SK-N-SH (cell line): Measurements from ENCODE around the gene LMNTD2. TPM values are rescaled to one million over a fixed set of nuclear protein-coding genes. Genes with fewer than 3 reads are reported as not detected.

Experiments used
- CTCF ChIA-PET: fragments of 300-600, 350-600 bp; formaldehyde crosslinking; extraction: SDS; loops from one replicate; lab custom pipeline; 2021; lab: Yijun Ruan, JAX
- POLR2A ChIA-PET: fragments of 350-600 bp; sonication (Branson Sonifier 250); formaldehyde crosslinking; extraction: SDS; loops from one replicate; lab custom pipeline; 2020; ENCODE audit warnings: antibody characterized with exemption, inconsistent platforms; lab: Yijun Ruan, JAX
- DNase-seq: peaks from one replicate; pipeline ENCODE4 v3.0.0; 2012
- H2AFZ ChIP-seq: fragments of 200-600 bp; sonication (generic); 2 replicates; pipeline ENCODE4 v1.8.1; 2016; ENCODE audit warnings: antibody characterized with exemption, mild to moderate bottlenecking, low read depth
- H3F3A ChIP-seq: fragments of 200-600 bp; sonication (generic); replicated peaks from 2 replicates; pipeline ENCODE3; 2016; ENCODE audit warnings: antibody characterized with exemption, mild to moderate bottlenecking; ENCODE audit not compliant: insufficient read depth
- H3K27ac ChIP-seq, 2 experiments: fragments of 200-500 bp in 1 of 2; fragments of 200-600 bp in 1 of 2; sonication (Bioruptor generic) in 1 of 2; sonication (generic), shearing (Covaris generic) in 1 of 2; 2 replicates each; pipeline versions ENCODE4 v1.5.1 to v1.6.1; 2014 to 2016; ENCODE audit warnings: low read depth in 2 of 2, inconsistent platforms in 1 of 2, low read length in 1 of 2, mild to moderate bottlenecking in 1 of 2, mixed read lengths in 1 of 2
- H3K27me3 ChIP-seq: fragments of 200-600 bp; sonication (generic), shearing (Covaris generic); 2 replicates; pipeline ENCODE4 v1.6.1; 2016; ENCODE audit warnings: mixed run types; ENCODE audit not compliant: insufficient read depth
- H3K36me3 ChIP-seq, 2 experiments: fragments of 200-500 bp in 1 of 2; fragments of 200-600 bp in 1 of 2; sonication (Bioruptor generic) in 1 of 2; sonication (generic) in 1 of 2; replicated peaks in 1 of 2; 2 replicates each; pipeline versions ENCODE3 to v1.5.1; 2014 to 2016; ENCODE audit warnings: low read length in 1 of 2, mild to moderate bottlenecking in 1 of 2; ENCODE audit not compliant: insufficient read depth in 2 of 2, control insufficient read depth in 1 of 2
- H3K4me1 ChIP-seq, 2 experiments: fragments of 200-500 bp in 1 of 2; fragments of 200-600 bp in 1 of 2; sonication (Bioruptor generic) in 1 of 2; sonication (generic), shearing (Covaris generic) in 1 of 2; 2 replicates each; pipeline versions ENCODE4 v1.5.1 to v1.6.1; 2014 to 2016; ENCODE audit warnings: low read depth in 1 of 2, low read length in 1 of 2, mixed run types in 1 of 2; ENCODE audit not compliant: insufficient read depth in 2 of 2, control insufficient read depth in 1 of 2
- H3K4me2 ChIP-seq: fragments of 200-600 bp; sonication (generic), shearing (Covaris generic); 2 replicates; pipeline ENCODE4 v1.6.1; 2017; ENCODE audit warnings: mixed run types
- H3K4me3 ChIP-seq, 2 experiments: fragments of 200-500 bp in 1 of 2; fragments of 200-600 bp in 1 of 2; sonication (Bioruptor generic) in 1 of 2; sonication (generic), shearing (Covaris generic) in 1 of 2; 2 replicates each; pipeline versions ENCODE4 v1.5.1 to v1.8.1; 2014 to 2016; ENCODE audit warnings: low read depth in 2 of 2, inconsistent platforms in 1 of 2, low read length in 1 of 2, mild to moderate bottlenecking in 1 of 2, mixed read lengths in 1 of 2, moderate library complexity in 1 of 2
- H3K79me2 ChIP-seq: fragments of 200-600 bp; sonication (generic); 2 replicates; pipeline ENCODE4 v1.8.1; 2017; ENCODE audit warnings: mild to moderate bottlenecking; ENCODE audit not compliant: insufficient read depth
- H3K9ac ChIP-seq: fragments of 200-600 bp; sonication (generic); 2 replicates; pipeline ENCODE4 v1.6.1; 2017; ENCODE audit warnings: mixed run types
- H3K9me2 ChIP-seq: fragments of 200-600 bp; sonication (generic); 2 replicates; pipeline ENCODE4 v1.6.1; 2017; ENCODE audit warnings: mixed run types
- H3K9me3 ChIP-seq: fragments of 200-600 bp; sonication (generic); 2 replicates; pipeline ENCODE4 v1.6.1; 2017; ENCODE audit warnings: mixed run types, mild to moderate bottlenecking, moderate library complexity
- H4K20me1 ChIP-seq: fragments of 200-600 bp; sonication (generic); 2 replicates; pipeline ENCODE4 v1.6.1; 2017; ENCODE audit warnings: mild to moderate bottlenecking, mixed run types; ENCODE audit not compliant: insufficient read depth
- ELF1 ChIP-seq: IDR thresholded peaks from 2 replicates; pipeline ENCODE4 v1.4.0; 2012
- EZH2phosphoT487 ChIP-seq: fragments of 200-600 bp; sonication (generic); IDR thresholded peaks from 2 replicates; pipeline ENCODE4 v1.6.1; 2017; ENCODE audit warnings: low read depth, mixed run types, mild to moderate bottlenecking, antibody characterized with exemption, moderate library complexity, borderline replicate concordance
- FOXJ3 ChIP-seq: sonication (generic); formaldehyde crosslinking; IDR thresholded peaks from 2 replicates; pipeline ENCODE4 v1.5.1; 2020; ENCODE audit warnings: mild to moderate bottlenecking, missing genetic modification reagents
- JUND ChIP-seq: IDR thresholded peaks from 2 replicates; pipeline ENCODE4 v1.4.0; 2012
- MXI1 ChIP-seq: IDR thresholded peaks from 2 replicates; pipeline ENCODE4 v1.6.1; 2012; ENCODE audit warnings: mild to moderate bottlenecking, low read depth, low read length, improper control_type of control experiment
- NFIC ChIP-seq: IDR thresholded peaks from 2 replicates; pipeline ENCODE4 v1.4.0; 2012; ENCODE audit warnings: borderline replicate concordance
- POLR2AphosphoS5 ChIP-seq: IDR thresholded peaks from 2 replicates; pipeline ENCODE4 v1.6.1; 2012; ENCODE audit warnings: low read depth, low read length
- RAD21 ChIP-seq: IDR thresholded peaks from 2 replicates; pipeline ENCODE4 v1.6.1; 2012; ENCODE audit warnings: mild to moderate bottlenecking, low read length
- RCOR1 ChIP-seq: fragments of 150-350 bp; IDR thresholded peaks from 2 replicates; pipeline ENCODE4 v1.6.1; 2017; ENCODE audit warnings: antibody characterized with exemption, low read length
- RFX5 ChIP-seq: IDR thresholded peaks from 2 replicates; pipeline ENCODE4 v1.6.1; 2012; ENCODE audit warnings: mild to moderate bottlenecking, improper control_type of control experiment, low read length
- SIN3A ChIP-seq: IDR thresholded peaks from 2 replicates; pipeline ENCODE4 v1.6.1; 2012; ENCODE audit warnings: low read depth, mild to moderate bottlenecking, low read length, moderate library complexity, borderline replicate concordance
- SMC3 ChIP-seq: IDR thresholded peaks from 2 replicates; pipeline ENCODE4 v1.6.1; 2012; ENCODE audit warnings: low read depth, low read length, improper control_type of control experiment
- TEAD4 ChIP-seq: IDR thresholded peaks from 2 replicates; pipeline ENCODE4 v1.4.0; 2012; ENCODE audit warnings: mild to moderate bottlenecking, borderline replicate concordance; ENCODE audit not compliant: insufficient read depth
- YY1 ChIP-seq: IDR thresholded peaks from 2 replicates; pipeline ENCODE4 v1.4.0; 2012; ENCODE audit warnings: low read depth, mild to moderate bottlenecking
- WGBS: methylation state at CpG from one replicate; pipeline ENCODE4 v1.1.6; 2017; ENCODE audit warnings: low lambda C conversion rate; 5-methylcytosine and 5-hydroxymethylcytosine counted together
- polyA plus RNA-seq, 3 experiments: library from polyadenylated mRNA; depleted of rRNA; stranded (reverse); fragments of >200 nt; gene quantifications; 2 replicates each; pipeline ENCODE4 v1.2.3, GENCODE V29; 2012
- TF ChIP-seq, protein P1 (sequence below): IDR thresholded peaks from 2 replicates; pipeline ENCODE4; 2012
- TF ChIP-seq, protein P2 (sequence below): fragments of 200-600 bp; sonication (generic); IDR thresholded peaks from 2 replicates; pipeline ENCODE4 v1.6.1; 2017; ENCODE audit warnings: antibody characterized with exemption, mild to moderate bottlenecking, moderate library complexity
- TF ChIP-seq, protein P3 (sequence below): IDR thresholded peaks from 2 replicates; pipeline ENCODE4 v1.4.0; 2012; ENCODE audit warnings: low read depth, borderline replicate concordance
- TF ChIP-seq, protein P4 (sequence below): fragments of 150-350 bp; IDR thresholded peaks from 2 replicates; pipeline ENCODE4 v1.6.1; 2016; ENCODE audit warnings: mild to moderate bottlenecking, low read depth, low read length
- TF ChIP-seq, protein P5 (sequence below): fragments of 150-350 bp; IDR thresholded peaks from 2 replicates; pipeline ENCODE4 v1.6.1; 2017; ENCODE audit warnings: antibody characterized with exemption, low read length, low read depth, borderline replicate concordance
- TF ChIP-seq, protein P6 (sequence below): IDR thresholded peaks from 2 replicates; pipeline ENCODE4 v1.4.0; 2012; ENCODE audit warnings: low read depth

LMNTD2 gene
- polyA plus RNA-seq, 1 of the 3 experiments (the other 2 are of a cell fraction), result 2.4 TPM

DNA sequence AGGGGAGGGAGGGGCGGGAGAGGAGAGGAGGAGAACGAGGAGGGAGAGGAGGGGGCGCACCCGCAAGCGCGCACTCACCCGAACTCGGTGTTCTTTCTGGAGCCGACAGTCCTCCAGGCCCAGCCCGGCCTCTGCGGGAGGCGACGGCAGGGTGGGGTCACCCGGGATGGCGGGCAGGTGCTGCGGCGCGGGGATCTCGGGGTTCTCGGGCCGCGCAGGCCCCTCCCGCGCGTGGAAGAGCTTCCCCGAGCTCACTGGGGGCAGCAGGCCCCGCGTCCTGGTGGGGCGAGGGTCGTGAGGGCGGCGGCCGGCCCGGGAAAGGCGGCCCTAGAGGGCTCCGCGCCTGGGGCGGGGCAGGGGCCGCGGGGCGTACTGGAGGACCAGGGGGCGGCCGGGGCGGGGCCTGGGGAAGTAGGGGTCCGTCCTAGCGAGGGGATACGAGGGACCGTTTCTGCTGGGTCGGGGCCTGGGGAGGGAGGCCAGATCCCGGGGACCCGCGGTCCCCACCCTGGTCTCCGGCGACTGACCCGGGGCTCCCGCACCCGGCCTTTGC is 5.2 kb downstream of the LMNTD2 start:
- H3K4me1 ChIP-seq, result peaks cover 4 to 26% of the 10 kb centered on the region in 2 experiments; a peak in 2 of 4 replicates
- no peaks in the 10 kb centered on the region for H3K9me2 ChIP-seq
- H3K79me2 ChIP-seq, result no peaks in the 10 kb centered on the region
- WGBS, result 9% methylated on average over 8 of the region's 57 CpGs
- H4K20me1 ChIP-seq, result no peaks in the 10 kb centered on the region
- H3K9me3 ChIP-seq, result no peaks in the 10 kb centered on the region
- CTCF ChIA-PET, result interaction anchor here (0.8 to 3.6 kb wide), 33 partner anchors 8 to 250 kb away, joined by 3 to 41 read pairs (median 4); no protein-coding TSS in a partner anchor
- POLR2A ChIA-PET, result interaction anchor here (0.8 to 1.1 kb wide), 3 partner anchors 9 to 19 kb away, joined by 3 to 6 read pairs (median 4); no protein-coding TSS in a partner anchor
- TF ChIP-seq, protein P1, sequence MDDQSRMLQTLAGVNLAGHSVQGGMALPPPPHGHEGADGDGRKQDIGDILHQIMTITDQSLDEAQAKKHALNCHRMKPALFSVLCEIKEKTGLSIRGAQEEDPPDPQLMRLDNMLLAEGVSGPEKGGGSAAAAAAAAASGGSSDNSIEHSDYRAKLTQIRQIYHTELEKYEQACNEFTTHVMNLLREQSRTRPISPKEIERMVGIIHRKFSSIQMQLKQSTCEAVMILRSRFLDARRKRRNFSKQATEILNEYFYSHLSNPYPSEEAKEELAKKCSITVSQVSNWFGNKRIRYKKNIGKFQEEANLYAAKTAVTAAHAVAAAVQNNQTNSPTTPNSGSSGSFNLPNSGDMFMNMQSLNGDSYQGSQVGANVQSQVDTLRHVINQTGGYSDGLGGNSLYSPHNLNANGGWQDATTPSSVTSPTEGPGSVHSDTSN, result no peak
- TF ChIP-seq JUND (no peak), RCOR1 (no peak), MXI1 (no peak), SMC3 (no peak), ELF1 (no peak), EZH2phosphoT487 (no peak), TEAD4 (no peak), SIN3A (no peak), NFIC (no peak), RFX5 (no peak), YY1 (no peak), RAD21 (no peak), FOXJ3 (no peak), POLR2AphosphoS5 (no peak)
- TF ChIP-seq, protein P2, sequence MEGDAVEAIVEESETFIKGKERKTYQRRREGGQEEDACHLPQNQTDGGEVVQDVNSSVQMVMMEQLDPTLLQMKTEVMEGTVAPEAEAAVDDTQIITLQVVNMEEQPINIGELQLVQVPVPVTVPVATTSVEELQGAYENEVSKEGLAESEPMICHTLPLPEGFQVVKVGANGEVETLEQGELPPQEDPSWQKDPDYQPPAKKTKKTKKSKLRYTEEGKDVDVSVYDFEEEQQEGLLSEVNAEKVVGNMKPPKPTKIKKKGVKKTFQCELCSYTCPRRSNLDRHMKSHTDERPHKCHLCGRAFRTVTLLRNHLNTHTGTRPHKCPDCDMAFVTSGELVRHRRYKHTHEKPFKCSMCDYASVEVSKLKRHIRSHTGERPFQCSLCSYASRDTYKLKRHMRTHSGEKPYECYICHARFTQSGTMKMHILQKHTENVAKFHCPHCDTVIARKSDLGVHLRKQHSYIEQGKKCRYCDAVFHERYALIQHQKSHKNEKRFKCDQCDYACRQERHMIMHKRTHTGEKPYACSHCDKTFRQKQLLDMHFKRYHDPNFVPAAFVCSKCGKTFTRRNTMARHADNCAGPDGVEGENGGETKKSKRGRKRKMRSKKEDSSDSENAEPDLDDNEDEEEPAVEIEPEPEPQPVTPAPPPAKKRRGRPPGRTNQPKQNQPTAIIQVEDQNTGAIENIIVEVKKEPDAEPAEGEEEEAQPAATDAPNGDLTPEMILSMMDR, result no peak
- TF ChIP-seq, protein P3, sequence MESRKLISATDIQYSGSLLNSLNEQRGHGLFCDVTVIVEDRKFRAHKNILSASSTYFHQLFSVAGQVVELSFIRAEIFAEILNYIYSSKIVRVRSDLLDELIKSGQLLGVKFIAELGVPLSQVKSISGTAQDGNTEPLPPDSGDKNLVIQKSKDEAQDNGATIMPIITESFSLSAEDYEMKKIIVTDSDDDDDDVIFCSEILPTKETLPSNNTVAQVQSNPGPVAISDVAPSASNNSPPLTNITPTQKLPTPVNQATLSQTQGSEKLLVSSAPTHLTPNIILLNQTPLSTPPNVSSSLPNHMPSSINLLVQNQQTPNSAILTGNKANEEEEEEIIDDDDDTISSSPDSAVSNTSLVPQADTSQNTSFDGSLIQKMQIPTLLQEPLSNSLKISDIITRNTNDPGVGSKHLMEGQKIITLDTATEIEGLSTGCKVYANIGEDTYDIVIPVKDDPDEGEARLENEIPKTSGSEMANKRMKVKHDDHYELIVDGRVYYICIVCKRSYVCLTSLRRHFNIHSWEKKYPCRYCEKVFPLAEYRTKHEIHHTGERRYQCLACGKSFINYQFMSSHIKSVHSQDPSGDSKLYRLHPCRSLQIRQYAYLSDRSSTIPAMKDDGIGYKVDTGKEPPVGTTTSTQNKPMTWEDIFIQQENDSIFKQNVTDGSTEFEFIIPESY, result no peak
- TF ChIP-seq, protein P4, sequence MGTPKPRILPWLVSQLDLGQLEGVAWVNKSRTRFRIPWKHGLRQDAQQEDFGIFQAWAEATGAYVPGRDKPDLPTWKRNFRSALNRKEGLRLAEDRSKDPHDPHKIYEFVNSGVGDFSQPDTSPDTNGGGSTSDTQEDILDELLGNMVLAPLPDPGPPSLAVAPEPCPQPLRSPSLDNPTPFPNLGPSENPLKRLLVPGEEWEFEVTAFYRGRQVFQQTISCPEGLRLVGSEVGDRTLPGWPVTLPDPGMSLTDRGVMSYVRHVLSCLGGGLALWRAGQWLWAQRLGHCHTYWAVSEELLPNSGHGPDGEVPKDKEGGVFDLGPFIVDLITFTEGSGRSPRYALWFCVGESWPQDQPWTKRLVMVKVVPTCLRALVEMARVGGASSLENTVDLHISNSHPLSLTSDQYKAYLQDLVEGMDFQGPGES, result no peak
- TF ChIP-seq, protein P5, sequence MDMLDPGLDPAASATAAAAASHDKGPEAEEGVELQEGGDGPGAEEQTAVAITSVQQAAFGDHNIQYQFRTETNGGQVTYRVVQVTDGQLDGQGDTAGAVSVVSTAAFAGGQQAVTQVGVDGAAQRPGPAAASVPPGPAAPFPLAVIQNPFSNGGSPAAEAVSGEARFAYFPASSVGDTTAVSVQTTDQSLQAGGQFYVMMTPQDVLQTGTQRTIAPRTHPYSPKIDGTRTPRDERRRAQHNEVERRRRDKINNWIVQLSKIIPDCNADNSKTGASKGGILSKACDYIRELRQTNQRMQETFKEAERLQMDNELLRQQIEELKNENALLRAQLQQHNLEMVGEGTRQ, result no peak
- TF ChIP-seq, protein P6, sequence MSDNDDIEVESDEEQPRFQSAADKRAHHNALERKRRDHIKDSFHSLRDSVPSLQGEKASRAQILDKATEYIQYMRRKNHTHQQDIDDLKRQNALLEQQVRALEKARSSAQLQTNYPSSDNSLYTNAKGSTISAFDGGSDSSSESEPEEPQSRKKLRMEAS, result no peak
- peaks cover 11% of the 10 kb centered on the region for H3K27me3 ChIP-seq
- peak; percentile 59 for DNase-seq
- H2AFZ ChIP-seq, result no peak overlapping the region
- H3K27ac ChIP-seq, result no peak overlapping the region; a peak in 1 of 4 replicates
- H3F3A ChIP-seq, result no peaks in the 10 kb centered on the region
- H3K9ac ChIP-seq, result no peak overlapping the region
- H3K36me3 ChIP-seq, result no peaks in the 10 kb centered on the region
- H3K4me2 ChIP-seq, result peak overlapping the region; percentile 59; the same call in 1 of the 2 replicates
- H3K4me3 ChIP-seq, result peak overlapping the region in 1 of 2 experiments; percentile 53; a peak in 2 of 4 replicates
